Thymus (tissue), 11 donors: ENCODE measurements around the gene RASD1. TPM values are rescaled to one million over a fixed set of nuclear protein-coding genes. Genes with fewer than 3 reads are reported as not detected.
"Not testable (repeated sequence)": the region's sequence is repeated elsewhere in the genome, so short reads cannot be mapped to it uniquely, and the experiment has no call there.

Source experiments
- DNase-seq, 9 donors: peaks; one replicate each; pipeline ENCODE4 v3.0.0-alpha.2; 2013; ENCODE audit warnings: low spot score in 9 of 9, low read depth in 6 of 9, missing footprints in 1 of 9
- H3K27ac ChIP-seq, 2 donors: one replicate each; pipeline ENCODE4 v1.5.1; 2013; ENCODE audit warnings: control low read depth in 1 of 2, low read depth in 1 of 2, low read length in 1 of 2, mild to moderate bottlenecking in 1 of 2, moderate library complexity in 1 of 2
- H3K27me3 ChIP-seq, 2 donors: one replicate each; pipeline ENCODE4 v1.5.1; 2013; ENCODE audit warnings: low read length in 1 of 2; ENCODE audit not compliant: control insufficient read depth in 2 of 2, insufficient read depth in 1 of 2
- H3K36me3 ChIP-seq, 2 donors: one replicate each; pipeline ENCODE4 v1.5.1; 2013; ENCODE audit warnings: low read length in 1 of 2, mild to moderate bottlenecking in 1 of 2, moderate library complexity in 1 of 2; ENCODE audit not compliant: control insufficient read depth in 2 of 2, insufficient read depth in 2 of 2
- H3K4me1 ChIP-seq, 2 donors: one replicate each; pipeline ENCODE4 v1.5.1; 2013; ENCODE audit warnings: low read length in 2 of 2; ENCODE audit not compliant: control insufficient read depth in 2 of 2, insufficient read depth in 2 of 2
- H3K4me3 ChIP-seq, 2 donors: one replicate each; pipeline ENCODE4 v1.5.1; 2013; ENCODE audit warnings: low read length in 2 of 2, control low read depth in 1 of 2, mild to moderate bottlenecking in 1 of 2
- H3K9me3 ChIP-seq, 2 donors: one replicate each; pipeline ENCODE4 v1.5.1; 2013; ENCODE audit warnings: low read length in 1 of 2, mild to moderate bottlenecking in 1 of 2; ENCODE audit not compliant: control insufficient read depth in 2 of 2, insufficient read depth in 1 of 2
- WGBS: extraction: QIAGEN DNeasy Blood & Tissue Kit; methylation state at CpG from one replicate; pipeline ENCODE4 v1.1.7; 2013; 5-methylcytosine and 5-hydroxymethylcytosine counted together
- polyA plus RNA-seq: library from polyadenylated mRNA; stranded (reverse); fragments of 200-250 nt; gene quantifications from one replicate; pipeline ENCODE4 v1.2.3, GENCODE V29; 2013
- total RNA-seq: library from RNA; stranded (reverse); fragments of 120-200 nt; gene quantifications from one replicate; pipeline ENCODE4 v1.2.4, GENCODE V29; 2013
- donor health status: healthy.

Gene RASD1
- total and polyA plus RNA-seq, 2 donors, result 12.1 to 13.0 TPM

GRCh38 chr17:17487998-17488397, 8.2 kb downstream of the RASD1 start:
- peaks cover 30 to 68% of the 10 kb centered on the region in 2 donors for H3K36me3 ChIP-seq
- 49% methylated on average over 2 of the region's 2 CpGs for WGBS

GRCh38 chr17:17486416-17486815, 9.8 kb downstream of the RASD1 start:
- not testable (repeated sequence) for H3K4me3 ChIP-seq, DNase-seq, H3K27me3 ChIP-seq, H3K27ac ChIP-seq
- peaks cover 0 to 14% of the 10 kb centered on the region in 2 donors for H3K9me3 ChIP-seq
- over 99% methylated on average over 23 of the region's 23 CpGs for WGBS
- H3K4me1 ChIP-seq, result peaks cover 23 to 50% of the 10 kb centered on the region in 2 donors
- peaks cover 19 to 60% of the 10 kb centered on the region in 2 donors for H3K36me3 ChIP-seq

More at GRCh38 chr17:17487998-17488397, 8.2 kb downstream of the RASD1 start:
- Histone ChIP-seq H3K4me1 (peaks cover 13 to 49% of the 10 kb centered on the region in 2 donors), H3K27ac (no peak overlapping the region), H3K27me3 (no peaks in the 10 kb centered on the region), H3K4me3 (no peak overlapping the region), H3K9me3 (peaks cover 0 to 14% of the 10 kb centered on the region in 2 donors)
- DNase-seq, result no peak

- Histone ChIP-seq H3K27ac (no peak overlapping the region), H3K9me3 (peaks cover 0 to 14% of the 10 kb centered on the region in 2 donors), H3K4me3 (no peak overlapping the region), H3K27me3 (no peaks in the 10 kb centered on the region), H3K36me3 (peaks cover 10 to 51% of the 10 kb centered on the region in 2 donors), H3K4me1 (peaks cover 29 to 60% of the 10 kb centered on the region in 2 donors)
- WGBS, result 96% methylated on average over 6 of the region's 6 CpGs
- DNase-seq, result no peak
Observed at GRCh38 chr17:17485420-17485819, 10.8 kb downstream of the RASD1 start.

GRCh38 chr17:17484451-17484899, 11.7 kb downstream of the RASD1 start:
- WGBS, result 38% methylated on average over 12 of the region's 12 CpGs
- Histone ChIP-seq H3K27ac (no peak overlapping the region), H3K4me3 (no peak overlapping the region), H3K27me3 (no peaks in the 10 kb centered on the region), H3K36me3 (peaks cover 10 to 52% of the 10 kb centered on the region in 2 donors), H3K4me1 (peaks cover 34 to 69% of the 10 kb centered on the region in 2 donors), H3K9me3 (peaks cover 0 to 14% of the 10 kb centered on the region in 2 donors)
- DNase-seq, result peak in 2 of 9 donors; percentile 30 to 44

- Histone ChIP-seq H3K9me3 (peaks cover 0 to 14% of the 10 kb centered on the region in 2 donors), H3K36me3 (peaks cover 8 to 42% of the 10 kb centered on the region in 2 donors), H3K27ac (peak overlapping the region in 1 of 2 donors; percentile 83), H3K27me3 (no peaks in the 10 kb centered on the region), H3K4me1 (peaks cover 42 to 79% of the 10 kb centered on the region in 2 donors), H3K4me3 (no peak overlapping the region)
- WGBS, result 95% methylated on average over 5 of the region's 5 CpGs
- DNase-seq, result no peak
Observed at GRCh38 chr17:17481860-17482259, 14.3 kb downstream of the RASD1 start.

GRCh38 chr17:17480593-17481148, 15.5 kb downstream of the RASD1 start:
- Histone ChIP-seq H3K27me3 (no peaks in the 10 kb centered on the region), H3K36me3 (peaks cover 6 to 37% of the 10 kb centered on the region in 2 donors), H3K27ac (peak overlapping the region; percentile 44 to 83), H3K4me3 (no peak overlapping the region), H3K9me3 (peaks cover 0 to 10% of the 10 kb centered on the region in 2 donors), H3K4me1 (peaks cover 42 to 82% of the 10 kb centered on the region in 2 donors)
- 24% methylated on average over 6 of the region's 6 CpGs for WGBS
- peak in 3 of 9 donors; percentile 24 to 58 (median 27) for DNase-seq

GRCh38 chr17:17479209-17479608, 17.0 kb downstream of the RASD1 start:
- WGBS, result 99% methylated on average over 3 of the region's 3 CpGs
- peaks cover 3 to 26% of the 10 kb centered on the region in 2 donors for H3K36me3 ChIP-seq
- H3K4me3 ChIP-seq, result no peak overlapping the region

GRCh38 chr17:17476865-17477467, 19.2 kb downstream of the RASD1 start, which contains the start of gene MED9:
MED9 (plus strand) TSS chr17:17477000; CDS start chr17:17477042, 42 bp downstream.
- Histone ChIP-seq H3K27ac (peak within 1 kb of the TSS; percentile 86 to 91), H3K4me3 (peak within 1 kb of the TSS; percentile 67 to 84), H3K36me3 (peaks cover 2 to 18% of the 10 kb centered on the region in 2 donors), H3K27me3 (no peaks in the 10 kb centered on the region), H3K4me1 (peaks cover 25 to 53% of the 10 kb centered on the region in 2 donors), H3K9me3 (no peaks in the 10 kb centered on the region)
- under 1% methylated on average over 47 of the region's 47 CpGs for WGBS
- peak; percentile 86 to 95 (median 94) for DNase-seq

More at GRCh38 chr17:17479209-17479608, 17.0 kb downstream of the RASD1 start:
- peaks cover 0 to 2% of the 10 kb centered on the region in 2 donors for H3K9me3 ChIP-seq
- no peaks in the 10 kb centered on the region for H3K27me3 ChIP-seq
- peaks cover 38 to 68% of the 10 kb centered on the region in 2 donors for H3K4me1 ChIP-seq
- no peak overlapping the region for H3K27ac ChIP-seq
- no peak for DNase-seq

- Histone ChIP-seq H3K27ac (no peak overlapping the region), H3K4me3 (no peak overlapping the region), H3K4me1 (peaks cover 11 to 28% of the 10 kb centered on the region in 2 donors), H3K36me3 (peaks cover 0 to 5% of the 10 kb centered on the region in 2 donors), H3K27me3 (peaks cover 0 to 3% of the 10 kb centered on the region in 2 donors), H3K9me3 (no peaks in the 10 kb centered on the region)
- 95% methylated on average over 7 of the region's 7 CpGs for WGBS
- DNase-seq, result no peak
Observed at GRCh38 chr17:17474341-17474740, 21.9 kb downstream of the RASD1 start.
